CD4-positive, alpha-beta T cell treated with Interleukin-15 for 4 hours (primary cell): ENCODE results near the gene PISD.

Experiments
- DNase-seq: peaks from one replicate; pipeline ENCODE4 v3.0.0-alpha.2; 2020; ENCODE audit warnings: low spot score

PISD gene

DNA sequence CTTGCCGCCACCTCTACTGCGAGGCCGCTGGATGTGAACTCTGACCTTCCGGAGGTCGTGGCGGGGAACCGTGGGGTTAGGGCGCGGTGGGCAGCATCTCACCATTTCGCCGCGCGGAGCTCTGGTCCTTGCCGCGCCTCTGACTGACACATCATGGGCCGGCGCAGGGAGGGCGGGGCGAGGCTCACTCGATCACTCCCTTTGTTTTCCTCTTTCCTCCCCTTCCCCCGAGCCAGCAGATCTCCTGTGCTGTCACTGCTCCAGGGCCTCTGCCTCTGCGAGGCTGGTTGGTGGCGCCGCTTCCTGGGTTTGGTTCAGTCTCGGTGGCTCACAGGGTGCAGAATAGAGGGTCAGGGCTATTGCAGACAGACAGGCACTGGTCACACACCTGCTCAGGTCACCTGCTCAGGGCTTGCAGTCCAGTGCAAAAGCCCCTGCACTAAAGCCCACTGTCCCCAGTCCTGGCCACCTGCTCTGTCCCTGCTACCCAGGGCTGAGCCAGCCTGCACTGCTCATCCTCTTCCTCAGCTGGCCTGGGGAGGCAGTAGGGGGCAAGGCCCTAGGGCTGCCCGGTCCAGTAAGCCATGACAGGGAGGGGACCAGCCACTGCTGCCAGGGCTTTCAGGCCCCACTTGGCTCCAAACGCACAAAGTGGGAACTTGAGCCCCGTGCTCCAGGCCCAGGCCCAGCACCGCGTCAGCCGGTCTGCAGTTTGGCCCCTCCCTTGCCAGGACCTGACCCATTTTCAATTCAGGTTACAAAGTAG lies 36.2 kb downstream of the PISD start:
- DNase-seq, result no peak

DNA sequence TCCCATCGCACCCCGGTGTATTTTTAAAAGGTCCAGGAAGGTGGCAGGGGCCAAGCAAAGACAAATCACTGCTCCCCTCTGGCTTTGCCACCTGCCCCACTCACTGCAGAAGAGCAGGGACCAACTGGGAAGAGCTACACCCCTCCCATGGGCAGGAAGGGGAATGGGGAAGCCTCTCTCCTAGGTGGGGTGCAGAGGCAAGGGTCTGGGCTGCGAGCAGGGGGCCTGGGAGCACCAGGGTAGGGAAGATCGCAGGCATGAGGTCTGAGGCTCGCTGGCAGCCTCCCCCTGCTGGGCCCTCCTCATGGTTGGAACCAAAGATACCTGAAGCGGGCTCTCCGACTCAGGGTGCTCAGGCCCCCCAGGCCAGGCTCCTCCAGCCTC lies 36.8 kb downstream of the PISD start:
- DNase-seq, result no peak

DNA sequence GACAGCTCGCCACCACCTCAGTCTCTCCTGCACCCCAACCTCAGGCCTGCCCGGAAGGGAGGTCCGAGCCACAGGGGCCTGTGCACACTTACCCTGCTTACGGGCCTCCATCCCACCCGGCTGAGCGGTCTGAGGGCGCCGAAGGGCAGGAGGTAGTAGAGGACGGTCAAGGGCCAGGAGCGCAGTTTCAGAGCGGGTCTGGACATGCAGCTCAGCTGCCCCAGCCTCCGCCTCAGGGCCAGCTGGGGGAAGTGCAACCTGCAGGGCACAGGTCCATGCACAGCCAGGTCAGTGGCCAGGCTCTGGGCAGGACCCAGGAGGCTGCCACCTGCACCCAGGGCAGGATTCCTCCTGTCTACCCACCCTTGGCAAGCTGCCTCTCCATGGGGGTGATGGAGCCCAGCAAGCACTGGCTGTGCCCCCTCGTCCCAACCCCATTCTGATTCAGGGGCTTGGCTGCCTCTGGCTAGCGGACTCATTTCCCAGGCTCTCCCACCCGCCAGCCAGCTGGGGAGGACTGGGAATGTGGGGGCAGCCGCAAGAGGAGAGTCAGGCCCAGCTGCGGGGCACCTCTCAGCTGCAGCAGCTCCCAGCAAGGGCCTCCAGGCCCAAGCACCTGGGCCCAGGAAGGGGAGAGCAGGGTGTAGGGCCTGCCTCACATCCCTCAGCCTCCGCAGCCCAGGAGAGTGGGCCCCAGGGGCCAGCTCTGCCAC lies 38.3 kb downstream of the PISD start:
- DNase-seq, result no peak

- DNase-seq, result no peak
Measured at GRCh38 chr22:31622980-31623379, 39.0 kb downstream of the PISD start.

GRCh38 chr22:31621507-31622124 lies 40.4 kb downstream of the PISD start:
- no peak for DNase-seq

GRCh38 chr22:31620756-31621480 lies 41.1 kb downstream of the PISD start:
- DNase-seq, result no peak

GRCh38 chr22:31619611-31620300 lies 42.3 kb downstream of the PISD start:
- no peak for DNase-seq

DNA sequence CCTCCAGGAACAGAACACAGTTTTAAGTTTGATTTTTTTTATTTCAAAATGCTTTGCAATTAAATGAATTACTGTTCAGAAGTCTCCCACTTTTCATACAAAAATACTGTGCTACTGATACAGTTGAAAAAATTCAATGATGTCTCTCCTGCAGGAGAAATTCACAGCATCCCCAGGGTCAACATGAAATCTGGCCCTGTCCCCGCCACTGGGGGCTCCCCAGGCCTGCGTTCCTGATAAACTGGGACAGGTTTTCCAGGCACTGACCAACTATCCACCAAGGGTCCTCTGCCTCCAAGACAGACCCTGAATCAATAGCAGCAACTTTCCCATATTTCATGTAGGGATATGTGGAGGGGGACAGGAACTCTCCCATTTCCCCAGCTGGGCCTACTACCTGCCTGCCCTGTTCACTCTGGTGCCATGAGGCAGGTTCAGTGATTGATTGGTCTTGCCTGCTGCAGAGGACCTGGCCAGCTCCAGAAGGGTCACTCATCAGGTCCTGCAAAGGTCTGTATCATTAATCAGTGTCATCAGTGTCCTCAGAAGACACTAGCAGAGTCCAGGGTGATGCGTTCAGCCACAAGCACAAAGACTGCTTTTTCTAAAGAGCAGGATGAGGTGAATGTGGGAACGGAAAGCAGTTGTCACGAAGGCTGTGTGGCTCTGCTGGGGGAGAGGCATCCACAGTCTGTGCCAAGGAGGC lies 43.4 kb downstream of the PISD start:
- DNase-seq, result no peak

DNA sequence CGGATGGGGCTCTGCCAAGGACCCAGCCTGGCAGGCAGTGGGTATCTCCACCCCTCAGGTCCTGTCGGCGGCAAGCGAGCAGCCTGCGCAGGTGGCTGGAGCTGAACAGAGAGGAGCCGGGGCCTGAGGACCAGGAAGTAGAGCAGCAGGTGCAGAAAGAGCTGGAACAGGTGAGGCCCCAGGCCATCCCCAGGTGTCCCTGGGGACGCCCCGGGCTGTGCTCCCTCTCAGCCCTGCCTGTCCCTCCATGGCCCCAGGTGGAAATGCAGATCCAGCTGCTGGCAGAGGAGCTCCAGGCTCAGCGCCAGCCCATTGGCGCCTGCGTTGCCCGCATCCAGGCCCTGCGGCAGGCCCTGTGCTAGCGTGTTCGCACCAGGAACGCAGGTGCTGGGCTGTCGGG lies 44.0 kb downstream of the PISD start:
- DNase-seq, result no peak

DNA sequence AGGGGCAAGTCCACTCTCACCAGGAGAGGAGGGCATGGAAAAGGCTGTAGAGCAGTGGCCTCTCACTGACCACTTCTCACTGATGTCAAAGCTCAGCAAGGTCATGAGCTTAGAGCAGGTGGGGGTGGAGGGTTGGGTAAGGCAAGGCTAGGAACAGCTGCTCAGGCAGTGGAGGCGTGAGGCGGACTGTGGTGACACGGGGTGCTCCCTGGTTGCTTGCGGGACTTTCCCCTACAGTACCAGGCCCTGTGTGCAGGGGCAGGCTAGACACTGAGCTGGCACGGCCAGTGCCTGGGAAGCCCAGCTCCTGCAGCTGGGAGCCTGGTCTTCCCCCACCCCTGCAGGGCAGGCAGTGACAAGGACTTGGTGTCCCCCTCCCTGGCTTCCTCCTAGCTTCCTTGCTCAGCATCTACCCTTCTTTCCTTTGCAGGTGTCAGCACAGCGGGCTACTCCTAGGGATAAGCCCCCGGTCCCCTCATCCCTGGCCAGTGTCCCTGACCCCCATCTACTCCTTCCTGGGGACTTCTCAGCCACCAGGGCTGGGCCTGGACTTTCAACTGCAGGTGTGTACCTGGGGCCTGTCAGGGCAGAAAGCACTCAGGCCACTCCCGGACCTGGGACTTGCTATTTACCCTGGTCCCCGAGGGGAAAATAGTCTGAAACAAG lies 45.6 kb downstream of the PISD start:
- no peak for DNase-seq

DNA sequence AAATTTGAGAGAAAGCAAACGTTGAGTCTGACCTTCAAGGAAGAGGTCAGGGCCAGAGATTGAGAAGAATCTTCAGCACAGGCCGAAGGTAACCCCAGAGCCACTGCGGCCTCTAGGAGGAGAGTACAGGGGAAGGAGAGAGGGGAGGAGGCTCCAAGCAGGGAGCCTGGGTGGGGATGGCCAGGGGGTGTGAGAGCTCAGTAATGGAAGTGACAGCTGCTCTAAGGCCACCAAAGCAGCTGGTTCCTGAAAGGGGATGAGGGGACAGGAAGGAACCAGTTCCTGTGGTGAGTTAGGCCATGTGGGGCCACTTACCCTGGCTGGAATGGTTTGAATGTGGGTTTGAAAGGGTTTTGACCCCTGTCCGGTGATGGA lies 46.1 kb downstream of the PISD start:
- no peak for DNase-seq

- no peak for DNase-seq
Measured at GRCh38 chr22:31615491-31615860, 46.5 kb downstream of the PISD start.

- no peak for DNase-seq
Measured at GRCh38 chr22:31614781-31615490, 47.1 kb downstream of the PISD start.

- no peak for DNase-seq
Measured at GRCh38 chr22:31613904-31614296, 48.1 kb downstream of the PISD start.

GRCh38 chr22:31613286-31613903 lies 48.6 kb downstream of the PISD start:
- no peak for DNase-seq

GRCh38 chr22:31612891-31613285 lies 49.1 kb downstream of the PISD start:
- DNase-seq, result no peak

DNA sequence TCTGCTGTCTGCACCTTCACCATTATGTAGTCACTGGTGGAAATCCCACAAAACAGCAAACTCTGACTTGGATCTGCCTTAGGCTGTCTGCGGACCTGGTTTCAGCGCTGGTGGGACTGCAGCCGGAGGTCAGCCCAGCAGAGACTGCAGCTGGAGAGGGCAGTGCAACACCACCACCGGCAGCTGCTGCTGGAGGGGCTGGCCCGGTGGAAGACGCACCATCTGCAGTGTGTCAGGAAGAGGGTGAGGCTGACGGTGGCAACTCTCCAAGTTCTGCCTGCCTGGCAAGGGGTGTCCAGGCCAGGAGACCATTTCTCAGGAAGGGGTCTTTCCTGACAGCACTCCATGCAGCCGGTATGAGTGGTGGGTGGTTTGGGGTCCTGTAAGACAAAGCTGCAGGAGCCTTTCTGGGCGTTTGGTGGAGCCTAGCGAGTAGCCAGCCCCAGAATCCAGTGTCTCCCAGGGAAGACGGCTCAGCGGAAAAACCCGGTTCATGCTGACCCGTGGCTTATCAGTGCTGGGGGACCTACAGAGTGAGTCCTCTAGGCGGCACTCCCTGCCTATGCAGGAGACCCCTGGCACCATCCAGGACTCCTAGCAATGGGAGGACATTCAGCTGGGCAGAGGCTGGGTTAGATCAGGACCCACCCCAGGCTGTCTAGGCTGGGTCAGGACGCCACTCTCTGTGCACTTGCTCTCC lies 50.8 kb downstream of the PISD start:
- DNase-seq, result no peak

- DNase-seq, result no peak
Measured at GRCh38 chr22:31610611-31611010, 51.4 kb downstream of the PISD start.

DNA sequence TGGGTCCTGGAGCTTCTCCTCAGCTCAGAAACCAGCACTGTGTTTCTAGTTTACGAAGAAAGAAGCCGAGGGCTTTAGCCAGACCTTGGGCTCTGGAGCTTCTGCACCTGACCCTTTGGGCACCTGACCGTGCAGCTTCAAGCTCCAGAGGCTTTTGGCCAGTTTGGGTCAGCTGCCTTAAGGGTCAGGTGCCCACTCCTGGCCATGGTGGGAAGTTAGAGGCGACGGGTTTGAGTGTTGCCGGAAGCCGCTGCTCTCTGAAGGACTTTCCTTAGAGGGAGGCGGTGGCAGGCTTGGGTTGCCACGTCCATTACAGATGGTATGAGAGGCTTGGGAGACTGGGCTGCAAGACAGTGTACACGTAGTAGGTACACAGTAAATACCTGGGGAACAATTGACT lies 52.3 kb downstream of the PISD start:
- no peak for DNase-seq
